Measurements from ENCODE around the gene PPP6R2. TPM values are rescaled to one million over a fixed set of nuclear protein-coding genes. Genes with fewer than 3 reads are reported as not detected.

Gene PPP6R2
- total RNA-seq, 3 donors from 2014 or later = 48.3 to 54.1 (median 49.5) TPM

- TF ChIP-seq CTCF (IDR thresholded peaks at IDR 0.05) = no peak
- TF ChIP-seq POLR2A (IDR thresholded peaks at IDR 0.05) = no peak
- no peak for TF ChIP-seq POLR2AphosphoS5 (IDR thresholded peaks at IDR 0.05)
- Histone ChIP-seq H3K36me3 (no peaks in the 10 kb centered on the region), H3K4me3 (no peak overlapping the region), H3K4me1 (no peaks in the 10 kb centered on the region), H3K9me3 (no peaks in the 10 kb centered on the region), H3K27ac (peak overlapping the region; percentile 48 to 65), H3K27me3 (no peaks in the 10 kb centered on the region)
- intact Hi-C loops (cut with DNase I; ENCODE audit: low total_unique reads) = no loop called here
- DNase-seq (ENCODE audit: low spot score in 2 of 2) = no peak
Observed at GRCh38 chr22:50398831-50399648, 55.9 kb downstream of the PPP6R2 start.

DNA sequence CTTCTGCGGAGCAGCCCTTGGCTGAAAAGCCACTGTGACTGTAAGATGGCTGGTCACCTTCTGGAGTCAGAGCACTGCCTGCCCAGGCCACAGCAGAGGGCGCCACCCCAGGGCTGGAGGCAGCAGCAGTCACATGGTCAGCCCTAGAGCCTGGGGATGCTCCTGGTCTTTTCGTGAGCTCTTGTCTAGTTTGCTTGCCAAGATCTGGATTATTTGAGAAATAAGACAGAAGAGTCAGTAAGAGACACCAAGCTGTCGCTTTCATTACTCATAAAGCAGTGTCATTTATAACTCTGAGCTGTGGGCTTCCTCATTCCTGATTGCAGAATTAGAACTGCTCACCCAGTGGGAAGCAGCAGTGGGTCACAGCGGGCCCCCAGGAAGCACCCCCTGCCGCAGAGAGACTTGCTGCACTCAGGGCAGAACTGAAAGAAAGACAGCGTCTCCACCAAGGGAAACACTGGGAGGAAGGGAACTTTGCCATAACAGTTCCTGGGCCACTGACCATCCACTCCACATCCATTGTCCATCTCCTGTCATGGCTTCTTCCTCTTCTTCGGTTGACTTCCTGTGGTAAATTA lies 56.7 kb downstream of the PPP6R2 start:
- DNase-seq (ENCODE audit: low spot score in 2 of 2) = no peak
- H3K27me3 ChIP-seq = no peaks in the 10 kb centered on the region
- peak overlapping the region; percentile 48 to 65 for H3K27ac ChIP-seq

DNA sequence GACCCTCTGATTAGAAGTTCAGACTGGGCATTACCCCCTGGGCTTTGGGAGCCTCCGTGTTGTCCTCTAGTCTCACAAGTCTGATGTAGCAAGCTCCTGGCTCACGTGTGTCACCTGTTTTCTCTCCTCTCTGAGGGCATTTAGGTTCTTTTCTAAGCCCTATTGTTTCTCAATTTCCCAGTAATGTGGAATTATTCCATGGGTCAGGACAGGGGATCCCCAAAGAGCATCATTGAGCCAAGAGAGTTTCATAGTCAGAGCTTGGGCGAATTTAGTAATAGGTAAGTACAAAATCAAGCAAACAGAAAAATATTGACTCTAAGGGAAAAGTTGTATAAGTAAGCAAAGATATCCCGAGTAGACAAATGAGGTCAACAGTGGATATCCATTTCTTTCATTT lies 57.3 kb downstream of the PPP6R2 start:
- H3K4me1 ChIP-seq = no peaks in the 10 kb centered on the region
- no peak overlapping the region for H3K4me3 ChIP-seq
- no peaks in the 10 kb centered on the region for H3K9me3 ChIP-seq
- no peak for TF ChIP-seq POLR2A (IDR thresholded peaks at IDR 0.05)
- no peak for TF ChIP-seq CTCF (IDR thresholded peaks at IDR 0.05)
- TF ChIP-seq POLR2AphosphoS5 (IDR thresholded peaks at IDR 0.05) = no peak
- no peaks in the 10 kb centered on the region for H3K27me3 ChIP-seq
- intact Hi-C loops (cut with DNase I; ENCODE audit: low total_unique reads) = no loop called here
- H3K27ac ChIP-seq = peak overlapping the region; percentile 48 to 65
- DNase-seq (ENCODE audit: low spot score in 2 of 2) = no peak
- no peaks in the 10 kb centered on the region for H3K36me3 ChIP-seq

More for the DNA sequence above, 56.7 kb downstream of the PPP6R2 start:
- TF ChIP-seq POLR2AphosphoS5 (IDR thresholded peaks at IDR 0.05) (no peak), CTCF (IDR thresholded peaks at IDR 0.05) (no peak), POLR2A (IDR thresholded peaks at IDR 0.05) (no peak)
- H3K36me3 ChIP-seq = no peaks in the 10 kb centered on the region
- H3K4me1 ChIP-seq = no peaks in the 10 kb centered on the region
- H3K9me3 ChIP-seq = no peaks in the 10 kb centered on the region
- H3K4me3 ChIP-seq = no peak overlapping the region
- intact Hi-C loops (cut with DNase I; ENCODE audit: low total_unique reads) = no loop called here

- intact Hi-C loops (cut with DNase I; ENCODE audit: low total_unique reads) = no loop called here
- no peak overlapping the region for H3K27ac ChIP-seq
- no peaks in the 10 kb centered on the region for H3K4me1 ChIP-seq
- no peak for DNase-seq (ENCODE audit: low spot score in 2 of 2)
- TF ChIP-seq POLR2AphosphoS5 (IDR thresholded peaks at IDR 0.05) (no peak), CTCF (IDR thresholded peaks at IDR 0.05) (no peak), POLR2A (IDR thresholded peaks at IDR 0.05) (no peak)
- no peak overlapping the region for H3K4me3 ChIP-seq
- no peaks in the 10 kb centered on the region for H3K27me3 ChIP-seq
- H3K36me3 ChIP-seq = no peaks in the 10 kb centered on the region
- no peaks in the 10 kb centered on the region for H3K9me3 ChIP-seq
Observed at GRCh38 chr22:50400931-50401330, 57.8 kb downstream of the PPP6R2 start.

- TF ChIP-seq POLR2A (IDR thresholded peaks at IDR 0.05) (no peak), POLR2AphosphoS5 (IDR thresholded peaks at IDR 0.05) (no peak), CTCF (IDR thresholded peaks at IDR 0.05) (no peak)
- no peaks in the 10 kb centered on the region for H3K36me3 ChIP-seq
- no peaks in the 10 kb centered on the region for H3K27me3 ChIP-seq
- H3K4me3 ChIP-seq = no peak overlapping the region
- DNase-seq (ENCODE audit: low spot score in 2 of 2) = no peak
- no peaks in the 10 kb centered on the region for H3K4me1 ChIP-seq
- intact Hi-C loops (cut with DNase I; ENCODE audit: low total_unique reads) = no loop called here
- no peaks in the 10 kb centered on the region for H3K9me3 ChIP-seq
- H3K27ac ChIP-seq = no peak overlapping the region
Observed at GRCh38 chr22:50401907-50402306, 58.8 kb downstream of the PPP6R2 start.

Measured in breast epithelium (tissue), 4 donors.